22Rv1 (cell line): Measurements from ENCODE around the gene DROSHA.

Experiments
- CTCF ChIP-seq: fragments of 450-650 bp; IDR thresholded peaks from 2 replicates; pipeline ENCODE4 v1.5.1; 2017; ENCODE audit warnings: mild to moderate bottlenecking
- ZFX ChIP-seq: fragments of 450-650 bp; IDR thresholded peaks from 2 replicates; pipeline ENCODE4 v1.6.1; 2017; ENCODE audit warnings: antibody characterized with exemption, borderline replicate concordance

GRCh38 chr5:31382051-31382878 lies 149.6 kb downstream of the DROSHA start:
- no peak for TF ChIP-seq CTCF
- no peak for TF ChIP-seq ZFX
